ENCODE data around the gene HOXA11.

DNA sequence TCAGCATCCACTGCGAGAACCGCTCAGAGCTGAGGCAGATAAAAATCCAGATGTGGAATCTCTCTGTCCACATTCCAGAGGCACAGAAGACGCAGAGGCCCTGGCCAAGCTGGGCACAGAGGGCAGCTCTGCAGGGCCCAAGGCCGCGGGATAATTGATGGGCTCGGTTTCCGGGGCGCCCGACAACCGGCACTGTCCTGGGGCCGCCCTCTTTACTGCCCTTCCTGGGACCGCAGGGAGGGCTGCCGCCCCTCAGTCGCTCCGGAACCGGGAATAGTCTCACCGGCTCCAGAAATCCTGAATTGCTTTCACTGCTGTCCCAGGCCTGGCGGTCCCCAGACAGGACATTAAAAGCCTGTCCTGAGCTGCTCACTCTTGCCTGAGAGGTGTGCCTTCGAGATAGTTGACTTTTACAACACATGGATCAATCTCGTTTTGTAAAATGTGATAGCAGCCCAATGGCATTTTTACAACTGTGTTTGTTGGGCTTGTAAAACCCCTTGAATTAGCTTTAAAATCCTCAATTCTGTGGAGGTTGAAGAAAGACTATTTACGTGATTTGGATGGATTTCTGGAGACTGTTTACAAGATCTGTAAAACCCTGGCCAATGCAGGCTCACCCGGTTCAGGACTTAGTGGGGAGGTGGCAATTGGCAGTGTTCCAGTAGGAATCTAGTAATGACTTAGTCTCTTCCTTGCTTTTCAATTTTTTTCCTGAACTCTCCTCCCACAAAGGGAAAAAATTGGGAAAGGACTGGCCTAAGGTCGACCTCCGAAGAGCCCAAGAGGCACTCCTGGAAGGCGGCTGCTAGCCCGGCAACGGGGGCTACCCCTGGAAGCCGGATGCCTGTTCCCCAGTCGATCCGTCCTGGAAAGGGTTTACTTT, 36.0 kb downstream of the HOXA11 start:
- TF ChIP-seq, protein P1, sequence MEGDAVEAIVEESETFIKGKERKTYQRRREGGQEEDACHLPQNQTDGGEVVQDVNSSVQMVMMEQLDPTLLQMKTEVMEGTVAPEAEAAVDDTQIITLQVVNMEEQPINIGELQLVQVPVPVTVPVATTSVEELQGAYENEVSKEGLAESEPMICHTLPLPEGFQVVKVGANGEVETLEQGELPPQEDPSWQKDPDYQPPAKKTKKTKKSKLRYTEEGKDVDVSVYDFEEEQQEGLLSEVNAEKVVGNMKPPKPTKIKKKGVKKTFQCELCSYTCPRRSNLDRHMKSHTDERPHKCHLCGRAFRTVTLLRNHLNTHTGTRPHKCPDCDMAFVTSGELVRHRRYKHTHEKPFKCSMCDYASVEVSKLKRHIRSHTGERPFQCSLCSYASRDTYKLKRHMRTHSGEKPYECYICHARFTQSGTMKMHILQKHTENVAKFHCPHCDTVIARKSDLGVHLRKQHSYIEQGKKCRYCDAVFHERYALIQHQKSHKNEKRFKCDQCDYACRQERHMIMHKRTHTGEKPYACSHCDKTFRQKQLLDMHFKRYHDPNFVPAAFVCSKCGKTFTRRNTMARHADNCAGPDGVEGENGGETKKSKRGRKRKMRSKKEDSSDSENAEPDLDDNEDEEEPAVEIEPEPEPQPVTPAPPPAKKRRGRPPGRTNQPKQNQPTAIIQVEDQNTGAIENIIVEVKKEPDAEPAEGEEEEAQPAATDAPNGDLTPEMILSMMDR (IDR thresholded peaks at IDR 0.05; ENCODE audit: low read depth, low read length, missing input control), result no peak
- TF ChIP-seq TAF1 (conservative IDR thresholded peaks at IDR 0.05), result no peak
- no peak for TF ChIP-seq YY1 (IDR thresholded peaks at IDR 0.05)
- TF ChIP-seq RAD21 (IDR thresholded peaks at IDR 0.05), result no peak
- TF ChIP-seq GABPA (IDR thresholded peaks at IDR 0.05 in 1 of 2, conservative IDR thresholded peaks at IDR 0.05 in 1 of 2), result no peak
- TF ChIP-seq JUND (IDR thresholded peaks at IDR 0.05), result no peak
